Nucleus accumbens (tissue), 56 donors: ENCODE measurements around the gene TMEM215.
"Not testable (repeated sequence)": the region's sequence is repeated elsewhere in the genome, so short reads cannot be mapped to it uniquely, and the experiment has no call there.

Experiments
- DNase-seq, 56 donors: peaks; one replicate each; lab custom pipeline; 2025; lab: John Stamatoyannopoulos, UW

Gene TMEM215, protein sequence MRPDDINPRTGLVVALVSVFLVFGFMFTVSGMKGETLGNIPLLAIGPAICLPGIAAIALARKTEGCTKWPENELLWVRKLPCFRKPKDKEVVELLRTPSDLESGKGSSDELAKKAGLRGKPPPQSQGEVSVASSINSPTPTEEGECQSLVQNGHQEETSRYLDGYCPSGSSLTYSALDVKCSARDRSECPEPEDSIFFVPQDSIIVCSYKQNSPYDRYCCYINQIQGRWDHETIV

DNA sequence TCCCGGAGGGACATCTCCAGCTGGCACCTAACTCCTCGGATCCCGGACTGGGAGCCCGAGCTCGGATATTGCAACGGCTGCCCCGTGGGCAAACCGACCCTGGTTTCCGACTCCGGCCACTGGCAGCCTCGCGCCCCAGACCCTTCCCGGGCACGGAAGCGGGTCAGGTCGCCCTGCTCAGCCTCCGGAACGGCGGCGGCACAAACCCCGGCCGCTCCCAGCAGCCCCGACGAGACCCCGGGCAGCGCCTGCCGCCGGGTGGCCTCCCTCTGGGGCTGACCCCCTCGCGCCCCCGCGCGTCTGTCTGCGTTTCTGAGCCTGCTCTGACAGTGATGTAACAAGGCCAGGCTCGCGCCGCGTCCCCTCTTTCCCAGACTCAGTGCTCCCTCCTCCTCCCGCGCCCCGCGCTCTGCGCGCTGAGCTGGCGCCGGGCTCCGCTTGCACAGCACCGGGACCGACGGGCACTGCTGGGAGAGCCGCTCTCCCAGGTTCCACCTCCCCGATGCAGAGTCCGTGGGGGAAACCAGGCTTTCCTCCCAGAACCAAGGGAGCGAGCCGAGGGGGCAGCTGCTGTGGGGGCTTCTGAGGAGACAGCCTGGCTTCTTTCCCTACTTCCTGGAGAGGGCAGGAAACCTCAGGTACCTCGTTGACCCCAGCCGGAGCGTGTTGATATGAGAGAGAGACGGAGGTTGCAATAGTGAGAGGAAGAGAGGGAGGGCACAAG, at the start of gene TMEM215:
Gene TMEM215, plus strand, starts transcription at position 373 of the 724 bp plus-strand sequence. CDS start 644 bp downstream, outside the sequence.
- DNase-seq, result peak in 4 of 56 donors; percentile 2 to 8 (median 5)

DNA sequence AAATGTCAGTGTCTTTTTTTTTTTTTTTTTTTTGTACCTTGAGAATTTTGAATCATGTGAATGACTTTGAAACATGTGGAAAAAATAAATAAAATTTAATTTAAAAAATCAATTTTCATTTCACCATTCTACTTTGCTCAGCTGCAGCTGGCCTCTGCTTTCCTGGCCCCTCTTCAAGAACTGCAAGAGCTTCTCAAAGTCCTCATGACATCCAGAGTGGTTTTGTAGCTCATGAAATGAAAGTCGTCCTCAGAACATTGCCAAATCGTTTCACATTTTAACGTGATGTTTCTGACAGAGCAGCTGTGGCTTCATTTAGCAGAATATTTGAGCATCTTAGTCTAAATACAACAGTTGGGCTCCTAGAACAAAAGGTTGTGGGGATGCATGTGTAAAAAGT, 47.9 kb upstream of the TMEM215 start:
- DNase-seq, result no peak

DNA sequence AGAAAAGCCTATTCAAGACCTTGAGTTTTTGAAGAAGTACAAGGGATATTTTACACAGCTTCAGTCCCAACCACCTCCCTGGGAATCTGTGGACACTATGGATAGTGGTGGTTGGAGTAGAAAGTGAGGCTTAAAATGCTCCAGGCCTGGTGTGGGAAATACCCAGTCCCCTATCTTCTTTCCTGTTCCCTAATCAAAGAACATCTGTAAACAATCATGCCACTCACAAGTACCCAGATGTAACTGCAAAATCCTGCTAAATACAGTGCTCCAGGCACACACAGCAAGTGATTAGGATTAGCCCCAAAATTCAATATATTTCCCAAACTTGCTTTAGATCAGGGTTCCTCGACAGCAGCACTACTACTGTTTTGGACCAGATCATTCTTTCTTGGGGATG, 46.0 kb upstream of the TMEM215 start:
- no peak for DNase-seq

DNA sequence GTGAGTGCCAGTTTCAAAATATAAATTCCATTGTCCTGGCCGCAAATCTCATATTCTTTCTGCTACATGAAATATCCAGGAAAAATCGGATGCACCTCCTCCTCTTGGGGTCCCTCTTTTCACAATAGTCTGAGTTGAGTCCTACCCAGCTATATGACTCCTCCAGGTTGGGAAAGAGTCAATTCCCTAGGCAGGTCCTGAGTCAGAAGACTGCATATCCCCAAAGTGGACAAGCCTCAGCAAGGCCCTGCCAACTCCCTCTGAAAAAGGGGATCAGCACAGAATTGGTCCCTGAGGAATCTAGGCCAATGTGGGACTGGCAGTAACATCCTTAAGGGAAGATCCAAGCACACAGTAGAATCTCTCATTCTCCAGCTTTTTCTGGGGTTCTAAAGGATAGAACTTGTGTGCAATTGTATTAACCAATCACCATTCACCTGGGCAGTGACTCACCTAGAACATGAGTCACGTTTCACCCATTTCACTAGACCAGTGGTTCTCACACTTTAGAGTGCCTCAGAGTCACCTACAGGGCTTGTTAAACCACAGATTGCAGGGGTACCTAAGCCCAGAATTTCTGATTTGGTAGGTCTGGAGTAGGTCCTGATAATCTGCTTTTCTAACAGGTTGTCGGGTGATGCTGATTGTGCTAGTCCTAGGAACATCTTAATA, 44.7 kb upstream of the TMEM215 start:
- DNase-seq, result no peak

DNA sequence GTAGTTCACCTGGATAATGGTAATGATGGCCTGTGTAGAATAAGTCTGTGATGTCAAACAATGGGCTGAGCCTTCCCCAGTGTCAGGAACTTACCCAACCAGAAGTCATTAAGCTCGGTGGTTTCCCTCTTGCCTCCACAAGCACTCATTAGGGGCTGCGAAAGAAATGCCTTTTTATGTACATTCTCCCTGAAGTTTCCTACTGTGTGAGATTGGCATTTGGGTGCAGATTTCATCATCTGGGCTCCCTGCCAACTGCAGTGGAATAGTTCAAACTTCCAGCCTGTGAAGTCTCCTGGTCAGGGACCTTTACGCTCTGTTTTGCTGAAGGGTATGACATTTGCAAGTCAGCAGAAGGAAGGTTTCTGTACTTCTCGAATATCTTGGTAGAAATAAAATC, 41.6 kb upstream of the TMEM215 start:
- no peak for DNase-seq

DNA sequence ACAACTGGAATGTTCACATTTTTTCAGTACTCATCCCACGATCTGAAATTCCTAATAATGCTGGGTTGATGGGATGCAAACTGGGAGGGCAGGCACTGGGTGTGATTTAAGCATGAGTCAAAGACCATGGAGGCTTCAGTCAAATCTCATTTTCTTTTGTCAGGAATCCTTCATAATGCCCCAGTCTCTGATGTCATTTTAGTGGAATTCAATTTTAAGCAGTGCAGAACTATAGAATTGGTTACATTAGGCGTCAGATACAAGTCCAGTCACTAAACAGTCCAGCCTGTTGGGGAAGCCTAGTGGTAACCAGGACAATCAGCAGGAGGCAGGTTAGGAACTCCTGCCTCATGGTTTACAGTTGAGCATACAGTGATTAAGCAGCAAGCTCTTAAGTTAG, 41.0 kb upstream of the TMEM215 start:
- no peak for DNase-seq

DNA sequence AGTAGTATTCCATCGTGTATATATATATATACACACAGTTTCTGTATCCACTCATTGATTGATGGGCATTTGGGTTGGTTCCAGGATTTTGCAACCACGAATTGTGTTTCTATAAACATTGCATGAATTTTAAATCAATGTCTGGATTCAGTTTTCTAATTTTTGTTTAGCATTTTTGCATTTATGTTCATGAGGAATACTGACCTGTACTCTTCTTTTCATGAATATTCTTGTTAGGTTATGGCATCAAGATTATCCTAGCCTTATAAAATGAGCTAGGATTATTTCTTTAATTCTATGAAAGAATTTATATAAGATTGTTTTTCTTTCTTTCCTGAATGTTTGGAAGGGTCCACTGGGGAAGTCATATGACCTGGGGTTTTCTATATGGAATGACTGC, 35.3 kb upstream of the TMEM215 start:
- DNase-seq, result no peak

DNA sequence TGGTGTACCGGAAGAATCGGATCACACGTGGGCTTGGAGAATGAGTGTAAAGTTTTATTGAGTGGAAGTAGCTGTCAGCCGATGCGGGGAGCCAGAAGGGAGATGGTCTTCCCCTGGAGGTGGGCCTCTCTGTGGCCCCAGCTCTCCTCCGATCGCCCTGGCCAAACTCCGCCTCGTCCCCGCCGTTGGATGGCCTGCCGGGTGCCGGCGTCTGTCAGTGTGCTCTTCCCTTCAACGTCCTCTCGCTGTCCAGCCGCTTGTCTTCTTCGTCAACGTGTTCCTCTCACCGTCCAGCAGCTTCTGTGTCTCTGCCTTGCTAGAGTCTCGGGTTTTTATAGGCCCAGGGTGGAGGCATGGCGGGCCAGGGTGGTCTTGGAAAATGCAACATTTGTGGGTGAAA, 27.6 kb upstream of the TMEM215 start:
- no peak for DNase-seq

DNA sequence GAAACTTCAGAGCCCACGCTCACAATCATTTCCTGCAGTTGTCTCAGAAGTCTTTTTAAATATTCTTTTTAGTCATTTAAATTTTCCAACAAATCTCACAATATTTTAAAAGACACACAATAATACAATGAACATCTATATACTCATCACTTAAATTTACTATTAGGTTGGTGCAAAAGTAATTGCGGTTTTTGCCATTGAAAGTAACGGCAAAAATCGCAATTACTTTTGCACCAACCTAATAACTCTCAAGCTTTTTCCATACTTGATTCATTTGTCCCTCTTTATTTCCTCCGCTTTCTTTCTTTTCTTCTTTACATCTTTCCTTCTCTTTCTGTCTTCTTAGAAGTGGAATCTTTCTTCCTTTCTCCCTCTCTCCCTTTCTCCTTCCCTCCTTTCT, 19.2 kb upstream of the TMEM215 start:
- no peak for DNase-seq

DNA sequence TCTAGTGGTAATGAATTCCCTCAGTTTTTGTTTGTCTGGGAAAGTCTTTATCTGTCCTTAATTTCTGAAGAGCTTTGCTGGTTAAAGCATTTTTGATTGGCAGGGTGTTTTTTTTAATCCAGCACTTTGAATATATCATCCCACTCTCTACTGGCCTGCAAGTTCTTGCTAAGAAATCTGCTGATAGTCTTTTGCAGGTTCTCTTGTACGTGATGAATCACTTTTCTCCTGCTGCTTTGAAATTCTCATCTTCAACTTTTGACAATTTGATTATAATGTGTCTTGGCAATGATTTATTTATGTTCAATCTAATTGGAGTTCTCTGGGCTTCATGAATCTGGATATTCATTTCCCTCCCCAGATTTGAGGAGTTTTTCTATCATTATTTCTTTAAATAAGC, 8.1 kb upstream of the TMEM215 start:
- no peak for DNase-seq

DNA sequence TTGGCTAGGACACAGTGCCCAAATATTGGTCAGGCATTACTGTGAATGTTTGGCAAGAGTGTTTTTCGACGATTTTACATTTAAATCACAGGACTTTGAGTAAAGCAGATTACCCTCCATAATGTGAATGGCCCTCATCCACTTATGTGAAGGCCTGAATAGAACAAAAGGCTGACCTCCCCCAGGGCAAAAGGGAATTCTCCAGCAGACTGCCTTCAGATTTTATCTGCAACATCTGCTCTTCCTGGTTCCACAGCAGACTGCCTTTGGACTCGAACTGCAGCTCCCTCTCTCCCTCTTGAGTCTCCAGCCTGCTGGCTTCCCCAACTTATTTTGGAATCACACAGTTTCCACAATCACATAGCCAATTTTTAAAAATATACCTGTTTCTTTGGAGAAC, 7.1 kb upstream of the TMEM215 start:
- no peak for DNase-seq

DNA sequence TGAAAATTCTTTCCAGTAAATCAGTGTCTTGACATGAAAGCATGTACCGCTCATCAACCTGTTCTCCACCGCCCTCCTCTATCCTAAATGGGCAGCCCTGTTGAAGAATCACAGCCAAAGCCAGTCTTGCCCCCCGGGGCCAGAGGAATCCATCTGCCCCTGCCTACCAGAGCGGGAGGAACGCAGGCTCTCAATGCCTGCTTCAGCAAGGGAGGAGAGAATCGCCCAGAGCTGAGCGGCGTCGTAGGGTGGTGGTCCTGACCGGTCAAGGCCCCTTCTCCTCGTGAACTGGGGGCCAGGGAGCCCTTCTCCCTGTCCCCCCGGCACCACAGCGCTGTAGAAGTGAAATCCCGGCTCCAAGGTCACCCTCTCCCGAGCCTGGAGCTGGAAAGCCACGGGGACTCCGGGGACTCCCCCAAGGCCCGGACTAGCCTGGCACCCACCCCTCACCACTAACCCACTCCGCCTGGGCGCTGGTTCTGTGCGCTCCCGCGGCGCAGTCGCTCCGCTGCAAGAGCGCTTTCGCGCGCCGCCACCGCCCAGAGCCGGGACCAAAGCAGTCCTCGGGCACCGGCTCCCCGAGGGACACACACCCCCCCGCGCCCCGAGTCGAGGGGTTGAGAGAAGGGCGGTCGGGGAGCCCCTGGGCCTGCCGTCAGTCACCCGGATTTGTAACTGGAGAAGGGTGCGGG, 718 bp upstream of the TMEM215 start:
- DNase-seq, result no peak

DNA sequence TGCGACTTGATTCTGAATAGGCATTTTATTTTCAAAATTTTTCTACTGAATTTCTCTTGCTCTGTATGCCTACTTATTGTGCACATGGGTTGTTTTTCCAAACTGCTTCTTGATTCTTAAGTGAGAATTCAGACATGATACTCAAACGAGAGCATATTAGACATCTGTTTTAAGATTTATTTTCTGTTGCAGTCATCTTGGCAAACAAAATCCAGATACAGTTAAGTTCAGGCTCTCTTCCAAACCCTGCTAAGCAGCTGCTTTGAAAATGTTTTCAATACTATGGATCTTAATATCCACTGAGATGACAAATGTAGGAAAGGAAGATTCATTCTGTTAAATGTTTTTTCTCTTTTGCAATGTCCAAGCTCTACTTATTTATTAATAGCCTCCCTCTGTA, 4.5 kb downstream of the TMEM215 start:
- no peak for DNase-seq

DNA sequence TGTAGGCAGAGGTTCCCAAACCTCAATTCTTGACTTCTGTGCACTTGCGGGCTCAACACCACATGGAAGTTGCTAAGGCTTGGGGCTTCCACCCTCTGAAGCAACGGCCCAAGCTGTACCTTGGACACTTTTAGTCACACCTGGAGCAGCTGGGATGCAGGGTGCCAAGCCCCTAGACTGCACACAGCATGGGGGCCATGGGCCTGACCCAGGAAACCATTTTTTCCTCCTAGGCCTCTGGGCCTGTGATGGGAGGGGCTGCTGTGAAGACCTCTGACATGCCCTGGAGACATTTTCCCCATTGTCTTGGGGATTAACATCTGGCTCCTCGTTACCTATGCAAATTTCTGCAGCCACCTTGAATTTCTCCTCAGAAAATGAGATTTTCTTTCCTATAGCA, 12.7 kb downstream of the TMEM215 start:
- not testable (repeated sequence) for DNase-seq

DNA sequence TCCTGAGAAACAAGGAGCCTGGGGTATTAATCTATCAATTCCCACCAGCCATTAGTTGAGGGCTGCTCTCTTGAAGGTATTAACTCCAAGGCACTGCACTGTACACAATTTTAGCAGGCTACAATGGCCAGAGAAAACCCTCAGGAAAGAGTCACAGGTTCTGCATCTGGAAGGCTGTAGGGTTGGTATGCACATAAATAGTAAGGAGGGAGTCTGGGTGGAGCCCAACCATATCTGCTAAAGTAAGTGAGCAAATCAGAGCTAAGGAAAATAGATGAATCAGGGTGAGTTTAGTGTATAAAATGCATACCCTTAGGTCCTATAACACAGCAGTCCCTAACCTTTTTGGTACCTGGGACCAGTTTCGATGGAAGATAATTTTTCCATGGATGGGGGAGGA, 18.2 kb downstream of the TMEM215 start:
- DNase-seq, result no peak

DNA sequence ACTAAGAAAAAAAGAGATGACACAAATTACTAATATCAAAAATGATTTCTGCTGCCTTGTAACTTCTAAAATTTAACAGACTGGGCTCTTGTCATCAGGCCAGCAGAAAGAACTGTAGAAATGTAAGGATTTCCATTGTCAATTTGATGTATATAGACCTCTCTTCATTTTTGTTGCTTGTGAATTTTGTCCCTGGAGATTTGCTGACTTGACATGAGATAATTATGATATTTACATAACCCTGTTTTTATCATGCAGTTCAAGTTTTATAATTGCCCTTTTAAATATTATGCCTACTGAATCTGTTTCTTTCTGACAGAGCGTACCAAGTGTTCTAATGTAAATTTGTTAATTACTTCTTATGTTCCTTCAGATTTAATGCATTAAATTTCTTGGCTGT, 23.9 kb downstream of the TMEM215 start:
- no peak for DNase-seq

DNA sequence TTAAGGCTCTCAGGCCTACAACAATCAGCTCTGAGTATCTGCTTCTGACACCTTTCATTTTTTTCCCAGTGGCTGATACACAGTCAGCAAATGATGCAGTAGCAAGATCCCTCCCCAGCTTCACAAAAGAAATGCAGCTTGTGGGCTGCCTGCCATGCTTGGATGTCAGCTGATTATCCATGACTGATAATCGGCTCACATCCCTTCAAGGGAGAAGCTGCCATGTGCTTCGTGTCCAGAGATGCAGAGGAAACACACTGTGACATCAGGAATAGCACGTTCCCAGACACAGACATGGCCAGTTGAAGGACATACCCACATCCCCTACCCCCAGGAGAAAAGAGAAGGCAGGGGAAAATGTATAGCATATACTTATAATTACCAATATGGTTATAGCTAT, 27.9 kb downstream of the TMEM215 start:
- DNase-seq, result no peak

DNA sequence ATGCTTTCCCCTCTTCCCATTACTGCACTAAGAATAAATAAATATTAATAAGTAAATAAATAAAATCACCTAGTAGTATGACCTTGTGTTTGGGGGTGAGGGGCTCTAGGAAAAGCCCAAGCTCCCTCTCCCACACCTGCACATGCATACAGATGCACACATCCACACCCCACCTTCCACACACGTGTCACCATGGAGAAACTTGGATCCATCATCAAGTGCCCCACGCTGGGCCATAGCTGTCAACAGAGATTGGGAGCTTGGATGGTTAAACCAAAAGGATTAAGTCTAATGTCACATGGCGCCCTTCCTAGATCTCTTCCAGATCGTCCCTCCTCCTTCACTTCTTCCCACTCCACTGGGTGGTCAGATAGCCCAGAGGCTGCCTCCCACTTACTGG, 37.0 kb downstream of the TMEM215 start:
- DNase-seq, result no peak

DNA sequence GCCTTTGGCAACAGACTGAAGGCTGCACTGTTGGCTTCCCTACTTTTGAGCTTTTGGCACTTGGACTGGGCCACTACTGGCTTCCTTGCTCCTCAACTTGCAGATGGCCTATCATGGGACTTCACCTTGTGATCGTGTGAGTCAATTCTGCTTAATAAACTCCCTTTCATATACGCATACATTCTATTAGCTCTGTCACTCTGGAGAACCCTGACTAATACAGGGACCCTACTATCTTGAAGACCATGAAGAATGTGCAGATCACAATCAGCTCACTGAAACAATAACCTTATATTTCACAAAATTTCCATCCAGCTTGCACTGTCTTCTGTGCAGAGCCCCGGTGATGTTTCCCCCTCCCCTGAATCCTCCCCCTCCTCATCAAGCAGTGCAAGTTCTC, 39.8 kb downstream of the TMEM215 start:
- no peak for DNase-seq

DNA sequence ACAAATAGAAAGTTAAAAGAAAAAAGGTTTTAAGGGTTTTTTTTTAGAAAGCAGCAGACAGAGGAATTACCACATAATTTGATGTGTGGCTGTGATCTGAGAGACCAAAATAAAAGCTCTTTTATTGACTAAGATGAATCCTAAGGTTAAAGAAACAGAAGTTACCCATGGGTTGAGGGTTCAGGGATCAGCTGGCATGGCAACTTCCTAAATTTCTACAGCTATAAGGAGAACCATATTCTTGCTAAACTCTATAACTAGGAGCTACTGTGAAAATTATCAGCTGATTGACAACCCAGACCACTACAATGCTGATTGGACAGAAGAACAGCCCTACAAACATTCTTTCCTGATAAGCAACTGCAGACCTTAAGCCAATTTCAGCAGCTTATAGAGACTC, 40.2 kb downstream of the TMEM215 start:
- no peak for DNase-seq

DNA sequence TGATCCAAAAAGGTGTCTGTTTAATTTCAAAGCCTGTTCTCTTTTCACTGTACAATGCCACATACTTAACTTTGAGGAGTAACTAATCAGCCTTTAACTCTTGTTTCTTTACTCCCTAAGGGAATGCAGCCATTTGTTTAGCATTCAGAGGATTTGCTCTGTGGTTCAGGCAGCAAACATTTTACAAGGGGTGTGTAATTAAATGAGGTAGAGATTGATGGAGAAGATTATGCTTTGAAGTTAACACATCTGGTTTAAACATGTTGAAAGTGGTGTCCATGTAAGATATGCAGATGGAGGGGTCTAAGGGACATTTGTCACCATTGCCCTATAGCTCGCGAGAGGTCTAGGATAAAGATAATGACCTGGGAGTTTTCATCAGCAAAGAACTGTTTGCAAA, 41.9 kb downstream of the TMEM215 start:
- DNase-seq, result no peak
